Endothelial cell of umbilical vein (primary cell): ENCODE results near the gene CREBZF. TPM values are rescaled to one million over a fixed set of nuclear protein-coding genes. Genes with fewer than 3 reads are reported as not detected.

Source experiments
- BruUV-seq: library from RNA; stranded (reverse); fragments of 400-500 nt; replicated peaks from 2 replicates; lab custom pipeline; 2021; lab: Mats Ljungman, UMichigan
- CTCF ChIA-PET: fragments of 300-600, 350-600 bp; sonication (Branson Sonifier 250); formaldehyde crosslinking; loops from one replicate; lab custom pipeline; 2021; ENCODE audit warnings: antibody characterized with exemption, inconsistent platforms; lab: Charles Lee
- POLR2A ChIA-PET: fragments of 300-600, 350-600 bp; sonication (Branson Sonifier 250); formaldehyde crosslinking; loops from one replicate; lab custom pipeline; 2021; ENCODE audit warnings: antibody characterized with exemption, inconsistent platforms; lab: Charles Lee
- DNase-seq: peaks from one replicate; pipeline ENCODE4 v3.0.0-alpha.2; 2011; ENCODE audit warnings: low read depth, low spot score
- FAIRE-seq: peaks from 2 replicates; lab custom pipeline; 2011; peaks lifted over from hg19 to GRCh38; lab: Jason Lieb, UNC
- H2AFZ ChIP-seq: 2 replicates; pipeline ENCODE4 v1.6.0; 2012; ENCODE audit warnings: low read depth, low read length, control low read depth, inconsistent platforms
- H3K27ac ChIP-seq: 2 replicates; pipeline ENCODE4 v1.5.1; 2011; ENCODE audit warnings: low read depth, mild to moderate bottlenecking, control low read depth, low read length, moderate library complexity; ENCODE audit not compliant: insufficient read depth
- H3K27me3 ChIP-seq, 2 experiments: 2 replicates each; pipeline versions ENCODE4 v1.6.0 to v1.6.1; 2011; ENCODE audit warnings: low read length in 2 of 2, mixed read lengths in 1 of 2; ENCODE audit not compliant: control insufficient read depth in 2 of 2, insufficient read depth in 2 of 2
- H3K36me3 ChIP-seq, 2 experiments: 2 replicates in 1 of 2; 3 replicates in 1 of 2; pipeline ENCODE4 v1.5.1; 2011; ENCODE audit warnings: low read length in 2 of 2, mild to moderate bottlenecking in 1 of 2, moderate library complexity in 1 of 2; ENCODE audit not compliant: control insufficient read depth in 2 of 2, insufficient read depth in 2 of 2; ENCODE audit errors: extremely low read depth in 1 of 2
- H3K4me1 ChIP-seq: 3 replicates; pipeline ENCODE4 v1.5.1; 2011; ENCODE audit warnings: mild to moderate bottlenecking, low read length; ENCODE audit not compliant: control insufficient read depth, insufficient read depth; ENCODE audit errors: extremely low read depth
- H3K4me2 ChIP-seq: 2 replicates; pipeline ENCODE4 v1.6.1; 2011; ENCODE audit warnings: low read length, control low read depth, mixed read lengths; ENCODE audit not compliant: insufficient read depth
- H3K4me3 ChIP-seq, 3 experiments: fragments of 200-600 bp in 1 of 3; sonication (generic), shearing (Covaris generic) in 1 of 3; replicated peaks in 1 of 3; 2 replicates each; pipeline ENCODE4 v1.5.1; 2011 to 2016; ENCODE audit warnings: control low read depth in 3 of 3, low read length in 3 of 3, mild to moderate bottlenecking in 2 of 3, inconsistent platforms in 1 of 3, low read depth in 1 of 3, moderate library complexity in 1 of 3; ENCODE audit not compliant: insufficient read depth in 1 of 3
- H3K79me2 ChIP-seq: 2 replicates; pipeline ENCODE4 v1.6.0; 2012; ENCODE audit warnings: low read length, inconsistent platforms; ENCODE audit not compliant: control insufficient read depth, insufficient read depth
- H3K9ac ChIP-seq: replicated peaks from 2 replicates; pipeline ENCODE3; 2011; ENCODE audit warnings: low read length, control low read depth; ENCODE audit not compliant: insufficient read depth; ENCODE audit errors: extremely low read depth
- H3K9me1 ChIP-seq: replicated peaks from 3 replicates; pipeline ENCODE4 v1.6.0; 2011; ENCODE audit warnings: mild to moderate bottlenecking, low read length; ENCODE audit not compliant: control insufficient read depth, insufficient read depth; ENCODE audit errors: extremely low read depth
- H3K9me3 ChIP-seq: replicated peaks from 2 replicates; pipeline ENCODE4 v1.5.1; 2012; ENCODE audit warnings: low read length, inconsistent platforms; ENCODE audit not compliant: control insufficient read depth, insufficient read depth
- H4K20me1 ChIP-seq: replicated peaks from 2 replicates; pipeline ENCODE3; 2011; ENCODE audit warnings: mild to moderate bottlenecking, low read length; ENCODE audit not compliant: control insufficient read depth, insufficient read depth; ENCODE audit errors: extremely low read depth
- CTCF ChIP-seq, 2 donors: IDR thresholded peaks; 1 replicate in 1 of 2; 2 replicates in 1 of 2; pipeline ENCODE4 v1.5.1; 2011; ENCODE audit warnings: low read length in 2 of 2, mild to moderate bottlenecking in 2 of 2, moderate library complexity in 2 of 2, control low read depth in 1 of 2, inconsistent platforms in 1 of 2, low read depth in 1 of 2; ENCODE audit not compliant: insufficient read depth in 1 of 2; ENCODE audit errors: extremely low read depth in 1 of 2
- EZH2 ChIP-seq: IDR thresholded peaks from 2 replicates; pipeline ENCODE4 v1.6.1; 2012; ENCODE audit warnings: borderline replicate concordance, low read depth, mild to moderate bottlenecking, moderate library complexity, low read length, inconsistent platforms; ENCODE audit not compliant: severe bottlenecking
- FOS ChIP-seq: IDR thresholded peaks from 2 replicates; pipeline ENCODE4 v1.6.1; 2011; ENCODE audit warnings: mild to moderate bottlenecking, low read length, moderate library complexity, borderline replicate concordance; ENCODE audit not compliant: insufficient read depth
- GATA2 ChIP-seq: IDR thresholded peaks from 2 replicates; pipeline ENCODE4 v1.7.0; 2011; ENCODE audit warnings: low read depth, mild to moderate bottlenecking, moderate library complexity, mixed read lengths, low read length; ENCODE audit not compliant: insufficient read length, insufficient read depth
- JUN ChIP-seq: IDR thresholded peaks from 2 replicates; pipeline ENCODE4 v1.6.1; 2011; ENCODE audit warnings: borderline replicate concordance, low read depth; ENCODE audit not compliant: insufficient read length, insufficient read depth
- MAX ChIP-seq: IDR thresholded peaks from 2 replicates; pipeline ENCODE4 v1.6.1; 2011; ENCODE audit not compliant: insufficient read depth, insufficient read length
- MYC ChIP-seq: IDR thresholded peaks from one replicate; pipeline ENCODE4 v1.6.1; 2011; ENCODE audit warnings: mild to moderate bottlenecking, low read depth, low read length
- POLR2A ChIP-seq: IDR thresholded peaks from 2 replicates; pipeline ENCODE4 v1.6.1; 2012; ENCODE audit warnings: low read depth, mild to moderate bottlenecking, control low read depth, low read length
- POLR2AphosphoS5 ChIP-seq: IDR thresholded peaks from 2 replicates; pipeline ENCODE4 v1.6.1; 2012; ENCODE audit warnings: low read depth, mild to moderate bottlenecking, control low read depth, low read length, moderate library complexity; ENCODE audit not compliant: insufficient read depth
- dilution Hi-C: fragments of 300-500 bp; cut with MboI; formaldehyde crosslinking; loops from one replicate; pipeline ENCODE4 v1.15.0; 2019; ENCODE audit warnings: low sequenced_read_pairs; ENCODE audit not compliant: extremely low pct_ligation_motif_present
- intact Hi-C: fragments of 100-400 bp; cut with micrococcal nuclease; formaldehyde crosslinking; loops from one replicate; pipeline ENCODE4 v1.10.0; 2022
- polyA plus RNA-seq, 4 experiments: library from polyadenylated mRNA; depleted of rRNA in 3 of 4; stranded (reverse) in 3 of 4; unstranded in 1 of 4; fragments of >200 nt; gene quantifications; 2 replicates each; pipeline versions ENCODE4 v1.2.1 to v1.2.3, GENCODE V29; 2011 to 2012; ENCODE audit warnings: missing spikeins in 1 of 4
- total RNA-seq: library from RNA; stranded (reverse); gene quantifications from 2 replicates; pipeline ENCODE4 v1.2.3, GENCODE V29; 2021

The CREBZF gene
- total and polyA plus RNA-seq, 2 donors (not counting 3 experiments of a cell fraction or from before 2014, with no cell fraction given) = 15.5 to 35.5 TPM

- no peak for DNase-seq
- POLR2A ChIA-PET = no interaction called here
- H3K4me1 ChIP-seq = no peaks in the 10 kb centered on the region
Observed at GRCh38 chr11:85709941-85710702, 45.2 kb upstream of the CREBZF start.

GRCh38 chr11:85705800-85706199, 40.9 kb upstream of the CREBZF start:
- CTCF ChIA-PET = no interaction called here
- dilution Hi-C loops (no loop called here), intact Hi-C loops (no loop called here)
- BruUV-seq = no TSS peak
- no peak for TF ChIP-seq MAX
- TF ChIP-seq GATA2 = no peak
- no peak for TF ChIP-seq MYC
- TF ChIP-seq EZH2 = no peak
- TF ChIP-seq JUN = no peak
- no peak for TF ChIP-seq POLR2AphosphoS5
- no peak for TF ChIP-seq CTCF (IDR thresholded peaks at IDR 0.05; ENCODE audit: extremely low read depth in 1 of 2, insufficient read depth in 1 of 2, low read depth in 1 of 2, low read length in 2 of 2)
- TF ChIP-seq FOS = no peak
- TF ChIP-seq POLR2A = no peak
- no peak for DNase-seq
- H3K9me3 ChIP-seq = no peaks in the 10 kb centered on the region
- H3K4me1 ChIP-seq = no peaks in the 10 kb centered on the region
- H3K79me2 ChIP-seq = no peaks in the 10 kb centered on the region
- no peaks in the 10 kb centered on the region for H3K36me3 ChIP-seq
- H3K4me2 ChIP-seq = no peak overlapping the region
- H3K9ac ChIP-seq = no peak overlapping the region
- no peak overlapping the region for H3K4me3 ChIP-seq
- H3K9me1 ChIP-seq = no peaks in the 10 kb centered on the region
- H3K27me3 ChIP-seq = no peaks in the 10 kb centered on the region
- H2AFZ ChIP-seq = no peak overlapping the region
- no peaks in the 10 kb centered on the region for H4K20me1 ChIP-seq
- FAIRE-seq = peak; percentile 21
- H3K27ac ChIP-seq = no peak overlapping the region
- POLR2A ChIA-PET = no interaction called here

More at GRCh38 chr11:85709941-85710702, 45.2 kb upstream of the CREBZF start:
- Histone ChIP-seq H3K9me3 (no peaks in the 10 kb centered on the region), H3K36me3 (no peaks in the 10 kb centered on the region), H2AFZ (no peak overlapping the region), H3K79me2 (no peaks in the 10 kb centered on the region), H4K20me1 (no peaks in the 10 kb centered on the region), H3K27ac (no peak overlapping the region), H3K9ac (no peak overlapping the region), H3K4me3 (no peak overlapping the region), H3K9me1 (no peaks in the 10 kb centered on the region), H3K27me3 (no peaks in the 10 kb centered on the region), H3K4me2 (no peak overlapping the region)
- peak; percentile 38 for FAIRE-seq
- no peak for TF ChIP-seq EZH2
- no peak for TF ChIP-seq POLR2A
- no peak for TF ChIP-seq FOS
- dilution Hi-C loops = no loop called here
- no TSS peak for BruUV-seq
- intact Hi-C loops = no loop called here
- CTCF ChIA-PET = interaction anchor here (1.2 kb wide), 1 partner anchor 15 kb away, joined by 5 read pairs; no protein-coding TSS in a partner anchor
